Activated naive CD4-positive, alpha-beta T cell treated with anti-CD3 and anti-CD28 coated beads for 36 hours (primary cell): ENCODE results near the gene VWA8. TPM values are rescaled to one million over a fixed set of nuclear protein-coding genes. Genes with fewer than 3 reads are reported as not detected.

Source experiments
- CTCF ChIA-PET: fragments of 350-600 bp; sonication (Branson Sonifier 250); formaldehyde crosslinking; loops from one replicate; lab custom pipeline; 2021; ENCODE audit warnings: antibody characterized with exemption; lab: Charles Lee
- DNase-seq: peaks from one replicate; pipeline ENCODE4 v3.0.0-alpha.2; 2020
- H3K27ac Mint-ChIP-seq: one replicate; pipeline ENCODE4 v1.8.0; 2021; ENCODE audit warnings: mild to moderate bottlenecking, mixed read lengths
- H3K27me3 Mint-ChIP-seq: one replicate; pipeline ENCODE4 v1.8.0; 2021; ENCODE audit warnings: low read depth, mixed read lengths
- H3K36me3 Mint-ChIP-seq: one replicate; pipeline ENCODE4 v1.8.0; 2021; ENCODE audit warnings: low read depth, mixed read lengths
- H3K4me1 Mint-ChIP-seq: one replicate; pipeline ENCODE4 v1.8.0; 2021; ENCODE audit warnings: low read depth, mixed read lengths
- H3K4me3 Mint-ChIP-seq: one replicate; pipeline ENCODE4 v1.8.0; 2021; ENCODE audit warnings: mild to moderate bottlenecking, moderate library complexity, mixed read lengths
- H3K9me3 Mint-ChIP-seq: one replicate; pipeline ENCODE4 v1.8.0; 2021; ENCODE audit warnings: mixed read lengths
- intact Hi-C: fragments of 100-400 bp; cut with micrococcal nuclease; formaldehyde crosslinking; loops from one replicate; pipeline ENCODE4 v1.15.1; 2023
- total RNA-seq, 2 experiments: library from RNA; stranded (reverse); gene quantifications; one replicate each; pipeline ENCODE4 v1.2.3, GENCODE V29; 2021

Gene VWA8
- total RNA-seq, 2 experiments from 2014 or later = 21.2 to 21.5 TPM

DNA sequence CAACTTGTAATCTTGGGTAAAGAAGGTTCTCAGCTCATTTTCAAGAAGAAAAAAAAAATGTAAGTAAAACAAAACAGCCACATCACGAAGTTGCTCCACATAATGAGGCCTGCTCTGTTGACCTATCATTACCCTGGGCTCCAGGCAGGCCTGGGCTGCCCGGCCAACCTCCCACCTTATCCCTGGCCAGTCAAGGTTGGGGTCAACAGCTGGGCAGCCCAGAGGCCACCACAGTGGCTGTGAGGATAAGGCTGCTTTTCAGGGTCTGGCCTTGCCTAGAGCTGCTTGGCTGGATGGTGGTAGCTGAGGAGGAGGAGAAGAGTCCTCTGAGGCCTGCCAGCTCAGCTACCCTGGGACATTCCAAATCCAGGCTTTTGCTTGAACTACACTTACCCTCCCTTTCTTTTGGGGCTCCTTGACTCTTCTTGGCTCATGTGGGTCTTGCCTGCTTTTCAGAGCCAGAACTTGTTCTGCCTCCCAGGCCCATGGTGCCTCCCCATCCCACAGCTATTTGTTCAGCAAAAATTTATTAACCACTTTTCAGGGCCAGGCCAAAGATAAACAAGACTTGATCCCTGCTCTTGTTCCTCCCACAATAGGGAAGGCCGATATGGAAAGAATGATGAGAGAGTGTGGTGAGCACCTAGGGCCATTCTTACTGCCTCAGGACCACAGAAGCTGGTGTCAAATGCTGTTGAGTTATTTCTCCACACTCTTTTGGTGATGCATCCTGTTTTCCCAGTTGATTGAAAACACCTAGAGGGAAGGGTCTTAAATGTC lies 401.9 kb downstream of the VWA8 start:
- no peaks in the 10 kb centered on the region for H3K27me3 Mint-ChIP-seq
- H3K4me1 Mint-ChIP-seq = peaks cover 20% of the 10 kb centered on the region
- CTCF ChIA-PET = interaction anchor here (1.3 kb wide), 1 partner anchor 67 kb away, joined by 3 read pairs; no protein-coding TSS in a partner anchor
- H3K36me3 Mint-ChIP-seq = no peaks in the 10 kb centered on the region
- no peak overlapping the region for H3K27ac Mint-ChIP-seq
- intact Hi-C loops = no loop called here
- no peak for DNase-seq
- H3K9me3 Mint-ChIP-seq = no peaks in the 10 kb centered on the region
- no peak overlapping the region for H3K4me3 Mint-ChIP-seq

DNA sequence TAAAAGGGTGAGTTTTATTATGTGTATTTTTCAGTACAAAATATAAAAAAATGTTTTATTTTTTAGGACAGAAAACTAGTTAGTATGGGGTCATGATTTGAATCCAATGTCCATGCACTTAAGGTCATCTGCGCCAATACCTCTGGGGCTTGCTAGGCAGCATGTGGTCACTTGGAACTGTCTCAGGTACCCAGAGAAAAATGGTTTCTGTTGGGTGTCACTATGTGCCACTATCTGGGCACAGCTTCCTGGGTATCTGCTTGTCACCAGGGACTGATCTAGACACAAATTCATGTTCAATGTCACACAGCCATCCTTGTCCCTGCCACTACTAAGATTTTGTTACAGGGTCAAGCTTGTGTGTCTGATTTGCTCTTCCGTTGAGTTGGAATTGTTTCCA lies 403.2 kb downstream of the VWA8 start:
- no peak overlapping the region for H3K4me3 Mint-ChIP-seq
- H3K27ac Mint-ChIP-seq = no peak overlapping the region
- no peaks in the 10 kb centered on the region for H3K9me3 Mint-ChIP-seq
- H3K4me1 Mint-ChIP-seq = peaks cover 10% of the 10 kb centered on the region
- DNase-seq = no peak
- CTCF ChIA-PET = interaction anchor here (1.3 kb wide), 1 partner anchor 65 kb away, joined by 3 read pairs; no protein-coding TSS in a partner anchor
- intact Hi-C loops = no loop called here
- no peaks in the 10 kb centered on the region for H3K27me3 Mint-ChIP-seq
- H3K36me3 Mint-ChIP-seq = no peaks in the 10 kb centered on the region

DNA sequence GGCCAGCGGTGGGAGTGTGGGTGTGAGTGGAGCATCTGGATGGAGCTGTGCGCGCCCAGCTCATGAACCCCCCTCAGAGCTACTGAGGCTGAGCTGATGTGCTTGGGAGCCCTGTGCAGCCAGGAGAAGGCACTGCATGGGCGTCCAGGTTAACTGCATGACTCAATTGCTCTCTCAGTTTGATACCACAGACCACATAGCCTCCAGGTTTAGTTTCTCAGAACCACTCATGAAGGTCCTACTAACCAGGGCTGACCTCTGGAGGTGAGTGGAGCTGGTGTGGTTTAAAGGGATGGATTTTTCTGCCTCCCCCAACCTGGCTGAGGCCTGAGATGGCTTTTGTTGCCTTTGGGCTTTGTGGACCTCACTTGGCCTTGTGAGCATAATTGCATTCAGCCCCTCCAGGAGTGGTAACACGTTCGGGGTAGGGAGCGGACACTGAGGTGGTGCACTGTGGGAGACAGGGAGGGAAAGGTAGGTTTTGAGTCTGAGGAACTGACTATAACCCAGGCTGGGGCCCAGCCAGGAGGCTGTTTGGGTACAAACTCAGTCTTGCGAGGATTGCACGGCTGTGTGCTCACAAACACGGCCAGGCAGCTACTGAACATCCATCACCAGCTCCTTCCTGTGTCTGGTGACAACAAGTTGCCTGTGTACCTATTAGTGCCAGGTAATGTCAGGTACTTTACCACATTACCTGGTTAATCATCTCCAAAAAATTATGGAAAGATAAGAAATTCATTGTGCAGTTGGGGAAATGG lies 406.1 kb downstream of the VWA8 start:
- no peak overlapping the region for H3K27ac Mint-ChIP-seq
- intact Hi-C loops = loop anchor here (1.0 to 5.0 kb wide), 3 partner anchors 96 to 202 kb away; no protein-coding TSS in a partner anchor
- peaks cover 6% of the 10 kb centered on the region for H3K4me1 Mint-ChIP-seq
- no peaks in the 10 kb centered on the region for H3K9me3 Mint-ChIP-seq
- DNase-seq = peak; percentile 41
- no peaks in the 10 kb centered on the region for H3K36me3 Mint-ChIP-seq
- H3K4me3 Mint-ChIP-seq = no peak overlapping the region
- CTCF ChIA-PET = interaction anchor here (0.7 to 1.6 kb wide), 3 partner anchors 25 to 170 kb away, joined by 3 to 12 read pairs (median 4); no protein-coding TSS in a partner anchor
- H3K27me3 Mint-ChIP-seq = no peaks in the 10 kb centered on the region

DNA sequence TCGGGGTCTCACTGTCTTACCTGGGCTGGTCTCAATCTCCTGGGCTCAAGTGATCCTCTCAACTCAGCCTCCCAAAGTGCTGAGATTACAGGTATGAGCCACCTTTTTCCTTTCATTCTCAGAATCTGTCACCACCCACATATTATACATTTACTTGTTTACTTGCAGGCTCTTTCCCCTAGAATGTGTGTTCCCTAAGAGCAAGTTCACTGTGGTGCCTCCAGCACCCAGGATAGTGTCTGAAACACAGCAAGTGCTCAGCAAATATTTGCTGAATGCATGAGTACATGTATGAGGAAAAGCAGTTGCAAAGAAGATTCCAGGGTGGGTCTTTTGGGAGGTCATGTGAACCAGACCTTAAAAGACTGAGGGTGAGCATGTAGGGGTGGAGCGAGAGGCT lies 406.7 kb downstream of the VWA8 start:
- H3K9me3 Mint-ChIP-seq = no peaks in the 10 kb centered on the region
- no peaks in the 10 kb centered on the region for H3K27me3 Mint-ChIP-seq
- H3K4me1 Mint-ChIP-seq = peaks cover 6% of the 10 kb centered on the region
- H3K4me3 Mint-ChIP-seq = no peak overlapping the region
- no peak for DNase-seq
- H3K36me3 Mint-ChIP-seq = no peaks in the 10 kb centered on the region
- no peak overlapping the region for H3K27ac Mint-ChIP-seq
- CTCF ChIA-PET = interaction anchor here (1.1 to 1.6 kb wide), 2 partner anchors 95 to 169 kb away, joined by 4 to 12 read pairs; no protein-coding TSS in a partner anchor
- intact Hi-C loops = loop anchor here (1.0 to 5.0 kb wide), 3 partner anchors 95 to 201 kb away; no protein-coding TSS in a partner anchor

DNA sequence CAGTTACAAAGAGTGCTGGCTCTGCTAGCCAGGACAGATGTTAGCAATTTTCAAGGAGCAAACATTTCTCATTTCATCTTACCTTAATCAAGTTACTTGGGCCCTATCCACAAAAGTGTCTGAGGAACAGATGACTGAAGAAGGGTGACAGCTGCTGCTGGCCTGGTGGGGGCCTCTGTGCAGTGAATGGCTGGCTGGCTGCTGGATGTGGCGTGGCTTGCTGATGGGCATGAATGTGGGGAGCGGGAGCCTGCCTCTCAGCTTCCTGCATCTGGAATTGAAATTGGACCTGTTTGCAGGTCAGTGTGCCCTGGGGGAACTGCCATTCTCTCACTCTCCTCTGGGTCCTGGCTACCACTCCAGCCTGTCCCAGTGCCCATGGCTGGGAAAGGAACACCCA lies 408.9 kb downstream of the VWA8 start:
- Mint-ChIP-seq H3K27me3 (no peaks in the 10 kb centered on the region), H3K36me3 (no peaks in the 10 kb centered on the region), H3K9me3 (no peaks in the 10 kb centered on the region), H3K27ac (no peak overlapping the region), H3K4me3 (no peak overlapping the region), H3K4me1 (peaks cover 6% of the 10 kb centered on the region)
- CTCF ChIA-PET = no interaction called here
- intact Hi-C loops = loop anchor here (5.0 kb wide), 1 partner anchor 140 kb away; no protein-coding TSS in a partner anchor
- no peak for DNase-seq

DNA sequence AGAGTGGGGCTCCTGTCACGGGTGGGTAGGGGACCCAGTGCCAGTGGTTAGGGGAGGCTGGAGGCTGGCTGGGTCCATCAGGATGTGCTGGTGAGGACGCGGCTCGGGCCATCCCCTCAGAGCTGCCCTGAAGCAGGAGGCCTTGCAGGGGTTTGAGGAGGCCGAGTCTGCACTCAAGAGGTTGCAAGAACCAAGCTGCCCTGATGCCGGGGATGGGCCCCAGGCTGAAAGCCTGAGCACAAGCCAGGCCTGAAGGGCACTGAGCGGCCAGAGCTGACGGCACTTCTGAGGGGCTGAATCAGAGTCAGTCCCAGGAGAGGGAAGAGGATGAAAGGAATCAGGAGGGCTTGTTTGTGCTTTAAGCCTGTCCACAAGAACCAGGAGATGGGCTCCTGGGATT lies 410.6 kb downstream of the VWA8 start:
- CTCF ChIA-PET = no interaction called here
- DNase-seq = no peak
- Mint-ChIP-seq H3K27ac (no peak overlapping the region), H3K4me3 (no peak overlapping the region), H3K9me3 (no peaks in the 10 kb centered on the region), H3K36me3 (no peaks in the 10 kb centered on the region), H3K4me1 (peaks cover 19% of the 10 kb centered on the region), H3K27me3 (no peaks in the 10 kb centered on the region)
- intact Hi-C loops = loop anchor here (5.0 kb wide), 1 partner anchor 138 kb away; no protein-coding TSS in a partner anchor

DNA sequence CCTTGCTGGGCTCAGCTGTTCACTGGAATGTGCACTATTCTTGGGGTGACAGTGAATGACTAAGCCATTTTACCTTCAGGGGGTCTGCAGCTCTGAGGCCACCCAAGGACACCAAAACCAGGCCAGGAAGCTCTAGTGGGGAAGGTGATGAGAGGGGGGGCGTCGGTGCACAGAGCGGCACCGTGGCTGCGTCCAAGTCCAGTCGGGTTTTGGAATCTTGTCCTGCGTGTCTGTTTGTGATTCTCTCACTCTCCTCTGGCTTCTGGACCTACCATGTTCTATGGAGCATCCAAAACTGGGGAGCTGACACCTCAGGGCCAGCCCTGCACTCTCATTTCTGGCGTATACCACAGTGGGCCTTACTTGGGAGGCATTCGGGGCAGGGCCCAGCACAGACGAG lies 411.4 kb downstream of the VWA8 start:
- Mint-ChIP-seq H3K9me3 (no peaks in the 10 kb centered on the region), H3K4me3 (no peak overlapping the region), H3K36me3 (no peaks in the 10 kb centered on the region), H3K27ac (no peak overlapping the region), H3K27me3 (no peaks in the 10 kb centered on the region), H3K4me1 (peaks cover 19% of the 10 kb centered on the region)
- no peak for DNase-seq
- intact Hi-C loops = no loop called here
- CTCF ChIA-PET = no interaction called here

DNA sequence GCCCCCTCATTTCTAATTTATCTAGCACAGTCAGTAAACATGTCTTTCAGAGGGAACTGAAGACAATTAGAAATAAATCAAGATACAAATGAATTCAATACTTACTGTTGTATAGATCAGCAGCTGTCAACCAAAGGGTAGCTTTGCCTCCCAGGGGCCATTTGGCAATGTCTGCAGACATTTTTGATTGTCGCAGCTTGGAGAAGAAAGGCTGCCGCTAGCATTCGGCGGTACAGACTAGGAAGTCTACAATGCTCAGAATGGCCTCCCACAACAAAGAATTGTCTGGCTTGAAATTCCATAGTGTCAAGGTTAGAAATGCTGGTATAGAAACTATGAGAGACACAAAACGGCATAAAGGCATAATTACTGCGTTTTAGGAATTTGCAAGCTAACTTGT lies 412.0 kb downstream of the VWA8 start:
- H3K36me3 Mint-ChIP-seq = no peaks in the 10 kb centered on the region
- CTCF ChIA-PET = no interaction called here
- H3K9me3 Mint-ChIP-seq = no peaks in the 10 kb centered on the region
- no peak overlapping the region for H3K27ac Mint-ChIP-seq
- intact Hi-C loops = no loop called here
- H3K27me3 Mint-ChIP-seq = no peaks in the 10 kb centered on the region
- no peak for DNase-seq
- no peak overlapping the region for H3K4me3 Mint-ChIP-seq
- peaks cover 14% of the 10 kb centered on the region for H3K4me1 Mint-ChIP-seq

DNA sequence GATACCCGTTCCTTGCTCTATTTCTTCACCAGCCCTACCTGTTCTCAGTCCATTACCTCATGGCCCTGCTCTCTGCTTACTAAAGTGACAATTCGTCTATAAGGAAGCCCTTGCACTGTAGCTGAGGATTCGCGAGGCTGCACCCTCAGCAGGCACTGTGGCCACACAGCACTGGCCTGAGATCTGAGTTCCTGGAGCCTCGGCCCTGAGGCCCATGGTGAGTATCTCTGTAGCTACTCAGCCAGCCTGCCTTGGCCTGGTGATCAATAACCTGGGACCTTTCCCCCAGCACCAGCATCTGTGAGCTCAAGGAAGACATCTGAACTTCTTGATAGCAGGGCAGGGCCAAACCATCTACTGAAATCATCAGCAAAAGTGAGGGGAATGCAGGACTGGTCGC lies 412.9 kb downstream of the VWA8 start:
- DNase-seq = no peak
- H3K27ac Mint-ChIP-seq = no peak overlapping the region
- H3K4me1 Mint-ChIP-seq = peaks cover 14% of the 10 kb centered on the region
- intact Hi-C loops = no loop called here
- H3K4me3 Mint-ChIP-seq = no peak overlapping the region
- no peaks in the 10 kb centered on the region for H3K9me3 Mint-ChIP-seq
- no peaks in the 10 kb centered on the region for H3K36me3 Mint-ChIP-seq
- H3K27me3 Mint-ChIP-seq = no peaks in the 10 kb centered on the region
- CTCF ChIA-PET = no interaction called here

DNA sequence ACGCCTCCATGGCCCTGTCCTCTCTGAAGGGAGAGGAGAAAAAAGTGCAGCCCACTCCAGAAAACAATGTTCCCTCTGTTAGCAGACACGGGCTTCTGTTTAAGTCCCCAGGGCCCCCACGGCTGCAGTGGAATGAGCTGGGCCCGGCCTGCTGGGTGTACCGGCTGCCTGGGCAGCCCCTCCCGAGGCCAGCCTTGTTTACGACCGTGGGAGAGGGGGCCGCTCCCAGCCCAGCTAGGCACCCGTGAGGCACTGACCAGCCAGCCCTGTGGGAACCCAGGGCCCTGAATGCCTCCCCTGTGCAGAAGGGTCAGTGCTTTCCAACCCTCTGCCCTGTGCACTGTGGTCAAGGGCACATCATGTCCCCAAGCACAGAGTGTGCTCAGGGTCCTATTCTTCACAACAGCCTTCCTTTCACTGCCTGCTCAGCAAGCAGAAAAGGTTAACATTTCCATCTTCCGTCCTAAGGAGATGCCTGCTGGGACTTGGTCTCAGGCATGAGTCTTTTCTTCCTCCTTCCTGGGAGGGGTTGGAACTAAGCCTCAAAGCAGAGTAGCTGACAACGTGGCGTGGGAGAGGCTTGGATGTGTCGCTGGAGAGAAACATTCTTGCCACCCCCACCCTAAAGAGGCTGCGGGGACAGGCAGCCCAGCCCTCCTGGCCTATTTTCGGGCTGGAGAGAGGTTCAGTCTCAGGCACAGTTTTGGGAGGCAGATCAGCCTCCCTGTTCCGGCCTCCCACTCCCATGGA lies 413.5 kb downstream of the VWA8 start:
- intact Hi-C loops = no loop called here
- no peaks in the 10 kb centered on the region for H3K9me3 Mint-ChIP-seq
- H3K36me3 Mint-ChIP-seq = no peaks in the 10 kb centered on the region
- peaks cover 14% of the 10 kb centered on the region for H3K4me1 Mint-ChIP-seq
- CTCF ChIA-PET = no interaction called here
- no peaks in the 10 kb centered on the region for H3K27me3 Mint-ChIP-seq
- no peak overlapping the region for H3K4me3 Mint-ChIP-seq
- H3K27ac Mint-ChIP-seq = no peak overlapping the region
- DNase-seq = no peak

DNA sequence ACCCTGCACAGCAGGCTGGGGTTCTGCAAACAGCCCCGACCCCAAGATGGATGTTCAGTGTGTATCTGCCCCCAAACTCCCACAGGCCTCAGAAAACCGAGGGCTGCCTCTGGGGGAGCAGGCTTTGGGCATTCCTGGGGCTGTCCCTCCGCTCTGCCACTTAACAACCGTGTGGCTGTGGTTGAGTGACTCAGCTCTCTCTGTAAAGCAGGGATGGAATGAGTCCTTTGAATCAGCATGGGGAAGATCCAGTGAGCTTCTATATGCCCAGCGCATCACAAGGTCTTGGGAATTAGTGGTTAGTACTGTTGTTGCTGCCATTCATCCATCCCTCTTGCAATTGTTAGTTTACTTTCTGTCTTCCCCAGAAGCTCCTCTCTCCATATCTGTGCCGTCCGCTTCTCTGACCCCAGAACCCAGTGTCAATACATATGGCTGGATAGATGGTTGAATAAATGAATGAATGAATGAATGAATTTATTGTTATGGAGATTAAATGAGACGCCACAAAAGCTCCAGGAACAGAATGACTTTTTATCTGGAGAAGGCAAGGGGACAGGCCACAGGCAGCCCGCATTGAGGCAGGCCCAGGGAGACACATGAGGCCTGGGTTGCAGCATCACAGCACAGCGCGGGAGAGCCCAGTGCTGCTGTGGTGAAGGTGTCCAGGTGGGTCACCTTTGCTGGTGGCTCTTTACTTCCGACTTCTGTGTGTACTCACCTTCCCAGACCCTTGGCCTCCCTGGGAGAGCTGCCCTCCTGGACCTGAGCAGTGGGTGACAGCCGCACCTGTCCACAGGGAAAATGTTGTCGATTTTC lies 414.3 kb downstream of the VWA8 start:
- intact Hi-C loops = no loop called here
- Mint-ChIP-seq H3K27ac (no peak overlapping the region), H3K9me3 (no peaks in the 10 kb centered on the region), H3K4me1 (peaks cover 14% of the 10 kb centered on the region), H3K36me3 (no peaks in the 10 kb centered on the region), H3K4me3 (no peak overlapping the region), H3K27me3 (no peaks in the 10 kb centered on the region)
- DNase-seq = peak; percentile 58
- CTCF ChIA-PET = no interaction called here
